Spleen (tissue), 7 donors: ENCODE measurements around the gene PPP1R3G.

Source experiments
- POLR2A ChIP-seq, 3 donors: fragments of 450-650 bp; IDR thresholded peaks; one replicate each; pipeline ENCODE4 v1.5.1; 2017; ENCODE audit warnings: antibody characterized with exemption in 3 of 3, mild to moderate bottlenecking in 1 of 3
- POLR2AphosphoS5 ChIP-seq, 3 donors: sonication (generic); formaldehyde crosslinking; IDR thresholded peaks; one replicate each; pipeline ENCODE4 v1.5.1; 2017; ENCODE audit warnings: antibody characterized with exemption in 3 of 3
- TF ChIP-seq, protein P1 (sequence below), 11 experiments: fragments of 200-600 bp in 7 of 11; fragments of 450-650 bp in 4 of 11; sonication (generic) in 4 of 11; IDR thresholded peaks in 8 of 11; conservative IDR thresholded peaks in 3 of 11; 1 replicate in 7 of 11; 2 replicates in 4 of 11; pipeline versions ENCODE4 v1.4.0 to v1.8.0; 2016 to 2021; ENCODE audit warnings: antibody characterized with exemption in 11 of 11, inconsistent platforms in 4 of 11, mild to moderate bottlenecking in 1 of 11
- donor health status: DM: no; HTN: no; CAD: no; lungs with moderate emphysema.
- donor health status: DM: no; HTN: no; CAD: no.
- donor health status: DM: no; HTN: no; CAD: no.

DNA sequence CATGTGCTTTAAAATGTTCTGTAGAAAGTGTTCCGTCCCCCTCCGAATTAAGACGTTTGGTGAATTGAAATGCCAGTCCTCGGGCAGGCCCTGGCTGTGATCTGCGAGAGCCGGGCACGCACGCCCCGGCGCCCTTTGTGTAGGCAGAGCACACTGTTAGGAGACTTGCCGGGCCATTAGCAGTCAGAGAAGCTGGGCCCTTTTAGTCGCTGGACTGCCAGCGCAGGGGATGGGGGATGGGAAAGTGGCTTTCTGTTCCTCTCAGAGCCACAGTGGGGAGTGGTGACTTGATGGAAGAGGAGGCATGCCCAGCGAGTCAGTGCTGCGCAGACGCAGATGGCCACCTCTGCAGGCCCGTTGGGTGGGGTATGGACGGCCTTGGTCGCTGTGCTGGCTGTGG lies 2.2 kb downstream of the PPP1R3G start:
- TF ChIP-seq, protein P1, sequence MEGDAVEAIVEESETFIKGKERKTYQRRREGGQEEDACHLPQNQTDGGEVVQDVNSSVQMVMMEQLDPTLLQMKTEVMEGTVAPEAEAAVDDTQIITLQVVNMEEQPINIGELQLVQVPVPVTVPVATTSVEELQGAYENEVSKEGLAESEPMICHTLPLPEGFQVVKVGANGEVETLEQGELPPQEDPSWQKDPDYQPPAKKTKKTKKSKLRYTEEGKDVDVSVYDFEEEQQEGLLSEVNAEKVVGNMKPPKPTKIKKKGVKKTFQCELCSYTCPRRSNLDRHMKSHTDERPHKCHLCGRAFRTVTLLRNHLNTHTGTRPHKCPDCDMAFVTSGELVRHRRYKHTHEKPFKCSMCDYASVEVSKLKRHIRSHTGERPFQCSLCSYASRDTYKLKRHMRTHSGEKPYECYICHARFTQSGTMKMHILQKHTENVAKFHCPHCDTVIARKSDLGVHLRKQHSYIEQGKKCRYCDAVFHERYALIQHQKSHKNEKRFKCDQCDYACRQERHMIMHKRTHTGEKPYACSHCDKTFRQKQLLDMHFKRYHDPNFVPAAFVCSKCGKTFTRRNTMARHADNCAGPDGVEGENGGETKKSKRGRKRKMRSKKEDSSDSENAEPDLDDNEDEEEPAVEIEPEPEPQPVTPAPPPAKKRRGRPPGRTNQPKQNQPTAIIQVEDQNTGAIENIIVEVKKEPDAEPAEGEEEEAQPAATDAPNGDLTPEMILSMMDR (IDR thresholded peaks at IDR 0.05 in 8 of 11, conservative IDR thresholded peaks at IDR 0.05 in 3 of 11) = no peak
- TF ChIP-seq POLR2A (IDR thresholded peaks at IDR 0.05) (no peak), POLR2AphosphoS5 (IDR thresholded peaks at IDR 0.05) (peak; percentile 11 to 45 (median 43))
